Dermis blood vessel endothelial cell (primary cell): ENCODE data around the gene POLR2M. TPM values are rescaled to one million over a fixed set of nuclear protein-coding genes. Genes with fewer than 3 reads are reported as not detected.

ENCODE experiments used
- DNase-seq: peaks from one replicate; pipeline ENCODE4 v3.0.0; 2010
- total RNA-seq: library from RNA; depleted of rRNA; stranded (reverse); fragments of >200 nt; gene quantifications from 2 replicates; pipeline ENCODE4 v1.2.3, GENCODE V29; 2014

POLR2M gene
- 178 and 224 TPM in 2 replicates for total RNA-seq

DNA sequence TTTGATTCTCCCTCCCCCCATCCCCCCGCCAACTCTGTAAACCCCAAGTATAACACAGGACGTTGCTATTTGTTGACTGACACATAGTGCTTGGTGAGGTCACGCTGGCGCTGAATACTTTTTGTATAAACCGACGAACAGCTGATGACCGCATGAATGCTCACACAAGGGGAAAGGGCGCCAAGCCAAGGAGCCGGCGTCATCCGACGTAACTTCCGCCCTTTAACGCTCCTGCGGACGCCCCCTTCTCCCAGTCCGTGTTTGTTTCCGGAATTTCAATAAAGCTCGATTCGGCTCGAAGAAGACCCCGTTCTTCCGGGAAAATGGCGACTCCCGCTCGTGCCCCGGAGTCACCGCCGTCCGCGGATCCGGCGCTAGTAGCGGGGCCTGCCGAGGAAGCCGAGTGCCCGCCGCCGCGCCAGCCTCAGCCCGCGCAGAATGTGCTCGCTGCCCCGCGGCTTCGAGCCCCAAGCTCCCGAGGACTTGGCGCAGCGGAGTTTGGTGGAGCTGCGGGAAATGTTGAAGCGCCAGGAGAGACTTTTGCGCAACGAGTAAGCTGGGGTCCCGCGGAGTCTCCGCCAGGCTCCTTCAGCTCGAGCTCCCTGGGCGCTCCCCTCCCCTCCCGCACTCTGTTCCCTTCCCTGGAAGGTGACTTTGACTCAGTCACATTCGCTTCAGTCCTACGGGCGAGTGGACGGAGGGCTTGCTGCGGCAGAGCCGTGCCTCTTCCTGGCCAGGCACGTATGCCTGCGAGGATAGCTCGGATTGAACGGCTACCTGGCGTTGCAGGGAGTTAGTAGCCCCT lies at the start of gene POLR2M:
Gene POLR2M (plus strand): TSS at position 310 of the 805 bp plus-strand sequence. CDS start 129 bp downstream, at position 439.
- DNase-seq = peak; percentile 99

GRCh38 chr15:57657619-57658018 lies 48.9 kb upstream of the POLR2M start:
- no peak for DNase-seq

GRCh38 chr15:57662091-57662744 lies 44.3 kb upstream of the POLR2M start:
- no peak for DNase-seq

- peak; percentile 27 for DNase-seq
Measured at GRCh38 chr15:57662802-57663201, 43.7 kb upstream of the POLR2M start.

- DNase-seq = no peak
Measured at GRCh38 chr15:57663262-57663661, 43.3 kb upstream of the POLR2M start.

DNA sequence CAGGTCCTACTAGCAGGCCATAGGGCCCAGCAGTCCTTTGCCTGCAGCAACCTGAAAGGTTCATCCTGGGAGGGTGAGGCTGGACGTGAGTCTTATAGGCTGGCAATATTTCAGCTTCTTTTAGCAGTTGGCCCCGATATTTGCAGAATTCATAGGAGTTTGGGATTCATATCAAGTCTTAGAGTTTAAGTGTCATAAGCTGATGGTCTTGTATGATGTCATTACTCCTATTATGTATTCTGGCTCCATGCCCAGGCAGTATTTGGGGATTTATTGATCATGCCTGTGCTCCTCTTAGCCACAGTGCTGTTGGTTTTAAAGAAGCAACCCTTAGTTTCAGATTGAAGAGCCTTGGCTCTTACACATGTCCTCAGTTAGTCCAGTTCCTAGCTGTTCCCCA lies 41.3 kb upstream of the POLR2M start:
- DNase-seq = no peak

DNA sequence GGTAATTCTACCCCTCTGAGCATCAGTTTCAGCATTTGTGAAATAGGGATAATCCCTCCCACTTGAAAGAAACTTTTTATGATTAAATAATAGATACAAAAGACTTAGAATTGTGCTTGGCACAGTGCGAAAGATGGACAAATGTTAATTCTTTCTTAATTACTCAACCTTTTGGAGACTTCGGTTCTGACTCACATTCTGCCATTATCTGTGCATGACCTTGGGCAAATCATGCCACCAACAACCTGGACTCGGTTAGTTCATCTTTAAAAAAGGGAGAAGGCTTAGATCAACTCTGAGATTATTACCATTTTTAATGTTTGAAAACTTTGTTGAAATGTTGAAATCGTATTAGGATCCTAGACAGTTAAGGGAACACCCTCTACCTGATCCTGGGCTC lies 40.6 kb upstream of the POLR2M start:
- DNase-seq = no peak

DNA sequence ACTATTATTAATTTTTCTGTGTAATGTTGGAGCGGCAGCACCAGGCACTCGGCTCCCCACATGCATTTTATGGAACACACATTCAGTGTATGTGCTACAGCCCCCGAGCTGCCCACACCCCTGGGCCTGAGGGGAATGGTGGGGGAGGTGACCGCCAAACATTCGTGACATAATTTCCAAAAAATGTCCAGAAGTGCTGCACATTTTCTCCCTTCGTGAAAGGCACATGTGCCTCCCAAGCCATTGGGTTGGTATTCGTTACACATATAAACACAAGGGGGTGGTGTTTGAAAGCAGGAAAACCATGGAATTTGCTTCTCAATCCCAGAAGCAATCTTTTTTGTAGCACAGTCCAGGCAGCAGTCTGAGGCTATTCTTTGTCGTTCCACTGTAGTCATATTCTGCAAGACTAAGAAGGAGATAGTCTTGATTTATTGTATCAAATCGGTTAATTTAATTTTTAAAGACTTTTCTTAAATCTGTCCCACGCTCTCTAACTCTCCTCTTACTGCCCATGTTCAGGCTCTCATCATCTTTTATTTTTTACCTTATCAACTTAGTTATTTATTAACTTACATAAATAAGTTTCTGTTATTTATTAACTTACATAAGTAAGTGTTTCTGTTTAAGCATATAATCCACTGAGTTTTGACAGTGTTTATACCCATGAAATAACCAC lies 39.2 kb upstream of the POLR2M start:
- DNase-seq = peak; percentile 67

- no peak for DNase-seq
Measured at GRCh38 chr15:57668016-57668415, 38.5 kb upstream of the POLR2M start.

DNA sequence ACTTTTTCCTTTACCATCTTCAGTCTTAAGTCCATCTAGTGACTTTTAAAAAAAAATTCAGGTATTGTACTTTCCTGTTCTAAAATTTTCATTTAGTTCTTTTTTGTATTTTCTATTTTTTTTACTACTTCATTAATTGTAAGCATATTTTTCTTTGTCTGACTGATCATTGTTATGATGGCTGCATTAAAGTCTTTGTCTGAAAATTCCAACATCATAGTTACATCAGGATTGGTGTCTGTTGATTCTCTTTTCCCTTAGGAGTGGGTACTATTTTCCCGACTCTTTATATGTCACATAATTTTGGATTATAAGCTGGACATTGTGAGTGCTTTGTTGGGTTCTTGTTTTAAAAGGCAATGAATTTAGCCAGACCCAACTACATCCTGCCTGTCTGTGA lies 34.9 kb upstream of the POLR2M start:
- peak; percentile 28 for DNase-seq

DNA sequence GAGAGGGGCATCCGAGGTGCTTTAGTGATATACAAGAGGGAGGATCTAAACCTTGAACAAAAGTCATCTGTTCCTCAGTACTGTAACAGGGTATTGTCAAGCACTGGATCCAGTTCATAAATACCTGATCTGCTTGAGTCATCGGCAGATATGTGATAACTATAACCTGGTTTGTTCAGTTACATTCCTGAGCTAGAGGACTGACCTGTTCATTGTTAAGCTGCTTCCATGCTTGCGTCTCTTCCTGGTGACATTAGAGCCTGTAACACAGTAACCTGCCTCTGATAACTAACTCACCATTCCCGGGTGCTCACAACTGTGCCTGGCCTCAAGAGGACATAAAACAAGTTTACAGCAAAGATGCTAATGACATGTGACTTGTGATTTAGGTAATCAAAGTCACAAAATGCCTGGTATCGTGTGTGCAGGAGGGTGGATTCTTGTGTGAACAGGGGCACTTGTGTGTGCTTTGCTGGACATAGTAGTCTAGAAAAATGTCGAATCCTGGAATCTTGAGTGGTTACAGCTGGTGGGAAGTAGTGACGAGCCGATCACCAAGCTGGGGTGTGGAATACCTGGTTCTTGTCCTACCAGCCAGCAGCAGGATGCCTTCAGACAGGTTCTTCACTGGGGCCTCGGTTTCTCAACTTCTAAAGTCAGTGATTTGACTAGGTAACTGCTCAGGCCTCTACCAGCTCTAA lies 30.9 kb upstream of the POLR2M start:
- DNase-seq = no peak

DNA sequence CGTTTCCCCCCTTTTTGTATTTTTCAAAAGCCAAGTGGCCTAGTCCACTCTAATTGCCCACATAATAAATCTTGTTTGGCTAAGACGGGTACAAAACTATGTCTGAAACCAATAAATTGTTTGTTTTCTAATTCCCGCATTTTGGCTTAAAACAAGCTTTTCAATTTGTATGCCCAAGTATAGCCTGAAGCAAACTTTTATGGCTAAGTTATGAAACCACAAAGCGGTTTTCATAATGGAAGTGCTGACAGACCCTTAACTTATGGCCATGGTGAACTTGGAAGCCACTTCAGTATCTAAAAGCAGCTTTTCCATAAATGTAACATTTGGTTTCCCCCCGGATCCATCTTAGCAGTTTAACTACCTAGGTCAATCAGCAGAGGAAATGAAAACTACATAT lies 29.9 kb upstream of the POLR2M start:
- DNase-seq = no peak

GRCh38 chr15:57677204-57677603 lies 29.3 kb upstream of the POLR2M start:
- no peak for DNase-seq

GRCh38 chr15:57680021-57680420 lies 26.5 kb upstream of the POLR2M start:
- no peak for DNase-seq

DNA sequence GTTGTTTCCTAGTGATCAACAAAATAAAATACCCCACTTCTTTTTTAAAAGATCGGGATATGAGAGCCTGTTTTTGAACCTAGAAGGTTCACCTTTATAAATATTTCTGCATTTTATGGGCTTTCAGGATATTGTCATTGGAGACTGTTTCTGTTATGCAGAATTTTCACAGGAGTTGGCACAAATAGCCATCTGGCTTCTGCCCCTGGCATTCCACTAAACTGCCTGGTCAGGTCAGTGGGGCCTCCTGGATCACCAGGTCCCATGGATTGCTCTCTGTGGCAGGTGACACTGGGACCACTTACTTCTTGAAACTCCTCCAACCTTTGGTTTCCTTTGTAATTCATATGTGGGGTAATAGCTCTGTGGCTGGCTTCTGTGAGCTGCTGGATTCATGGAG lies 25.5 kb upstream of the POLR2M start:
- DNase-seq = no peak

GRCh38 chr15:57683481-57683880 lies 23.0 kb upstream of the POLR2M start:
- no peak for DNase-seq

DNA sequence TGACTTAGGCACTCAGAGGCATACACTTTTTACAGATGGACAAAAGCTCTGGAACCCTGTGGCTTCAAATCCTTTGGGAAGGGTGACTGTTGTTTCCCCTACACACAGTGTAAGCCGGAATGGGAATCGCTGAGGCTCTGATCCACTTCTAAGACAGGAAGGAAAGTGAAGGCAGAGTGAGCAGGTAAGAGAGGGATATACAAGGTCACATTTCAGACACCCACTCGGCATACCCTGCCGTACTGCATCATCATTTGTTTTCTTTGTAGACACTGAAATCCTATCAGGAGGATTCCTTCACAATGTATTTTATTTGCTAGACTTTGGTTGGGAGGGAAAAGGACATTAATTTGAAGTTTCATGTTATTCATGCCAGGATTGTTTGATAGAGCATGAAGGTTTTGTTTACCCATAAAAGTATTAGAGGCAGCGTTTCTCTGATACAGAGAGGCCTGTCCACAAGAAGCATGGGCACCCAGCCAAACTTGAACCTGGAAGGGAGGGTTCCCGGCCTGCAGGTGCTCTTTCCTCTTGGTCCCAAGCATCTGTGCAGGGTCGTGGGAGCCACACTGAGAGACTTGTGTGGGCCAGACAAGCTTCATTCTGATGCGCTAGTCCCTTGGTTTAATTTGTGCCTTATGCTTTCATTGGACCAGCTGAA lies 21.9 kb upstream of the POLR2M start:
- DNase-seq = no peak

GRCh38 chr15:57685306-57686095 lies 21.0 kb upstream of the POLR2M start:
- DNase-seq = no peak

DNA sequence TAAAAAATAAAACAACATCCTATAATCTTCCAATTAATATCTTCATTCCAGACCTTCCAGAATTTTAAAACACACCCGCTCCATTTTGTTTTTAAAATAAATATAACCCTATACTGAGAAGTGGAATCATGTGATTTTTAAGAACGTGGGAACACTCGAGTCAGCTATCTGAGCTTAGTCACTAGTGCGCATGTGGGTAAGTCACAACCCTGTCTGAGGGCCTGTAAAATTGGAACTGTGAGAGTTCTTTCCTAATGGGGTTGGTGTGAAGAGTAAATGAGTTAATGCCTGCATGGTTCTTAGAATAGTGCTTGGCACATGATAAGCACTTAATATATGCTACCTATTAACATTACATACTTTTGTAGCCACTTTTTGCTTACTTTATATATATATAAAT lies 19.9 kb upstream of the POLR2M start:
- no peak for DNase-seq

DNA sequence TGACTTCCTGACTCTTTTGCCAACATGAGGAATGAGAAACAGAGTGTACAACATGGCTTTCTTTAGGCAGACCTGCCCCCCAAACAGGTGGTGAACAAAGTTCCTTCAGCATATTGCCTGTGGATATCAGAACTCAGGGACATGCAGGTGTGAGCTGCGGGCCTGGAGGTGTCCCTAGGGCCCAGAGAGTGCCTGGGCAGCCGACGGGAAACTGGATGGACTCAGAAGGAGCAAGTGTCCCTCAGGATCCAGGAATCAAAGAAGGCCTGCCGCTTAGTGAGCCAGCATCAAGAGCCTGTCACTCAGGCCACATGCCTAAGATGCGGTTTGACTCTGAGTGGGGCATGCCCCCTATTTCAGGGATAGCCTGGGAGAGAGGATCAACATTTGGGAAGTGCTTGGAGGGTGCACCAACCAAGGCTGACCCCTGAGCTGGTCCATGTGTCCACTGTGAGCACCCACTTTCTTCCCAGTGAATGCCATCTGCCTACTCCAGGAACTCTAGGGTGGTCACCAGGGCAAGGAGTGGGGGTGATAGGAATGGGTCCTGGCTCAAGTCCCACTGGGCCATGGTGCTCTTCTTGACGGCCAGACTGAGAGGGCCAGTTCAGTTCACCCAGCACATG lies 16.1 kb upstream of the POLR2M start:
- no peak for DNase-seq

DNA sequence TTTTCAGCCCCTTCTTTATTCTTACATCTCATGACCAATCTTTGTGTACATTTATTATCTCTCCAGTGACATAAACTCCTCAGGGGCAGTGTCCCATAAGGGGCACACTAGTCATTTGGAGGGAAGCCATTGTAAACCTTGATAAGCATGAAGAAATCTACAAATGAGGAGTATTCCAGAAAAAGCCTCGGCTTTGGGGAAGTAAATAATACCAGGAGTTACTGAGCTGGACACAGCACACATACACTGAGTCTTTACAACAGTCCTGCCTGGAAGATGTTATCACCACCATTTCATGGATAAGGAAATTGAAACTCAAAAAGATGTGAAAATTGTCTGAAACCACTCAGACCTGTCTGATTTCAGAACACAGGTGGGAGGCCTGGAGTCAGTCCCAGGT lies 15.4 kb upstream of the POLR2M start:
- DNase-seq = no peak
